GM04504 (cell line): ENCODE measurements around the gene GPR137.

Experiments used
- DNase-seq: peaks from one replicate; pipeline ENCODE4 v3.0.0-alpha.2; 2012; ENCODE audit warnings: low read depth

GPR137 gene

DNA sequence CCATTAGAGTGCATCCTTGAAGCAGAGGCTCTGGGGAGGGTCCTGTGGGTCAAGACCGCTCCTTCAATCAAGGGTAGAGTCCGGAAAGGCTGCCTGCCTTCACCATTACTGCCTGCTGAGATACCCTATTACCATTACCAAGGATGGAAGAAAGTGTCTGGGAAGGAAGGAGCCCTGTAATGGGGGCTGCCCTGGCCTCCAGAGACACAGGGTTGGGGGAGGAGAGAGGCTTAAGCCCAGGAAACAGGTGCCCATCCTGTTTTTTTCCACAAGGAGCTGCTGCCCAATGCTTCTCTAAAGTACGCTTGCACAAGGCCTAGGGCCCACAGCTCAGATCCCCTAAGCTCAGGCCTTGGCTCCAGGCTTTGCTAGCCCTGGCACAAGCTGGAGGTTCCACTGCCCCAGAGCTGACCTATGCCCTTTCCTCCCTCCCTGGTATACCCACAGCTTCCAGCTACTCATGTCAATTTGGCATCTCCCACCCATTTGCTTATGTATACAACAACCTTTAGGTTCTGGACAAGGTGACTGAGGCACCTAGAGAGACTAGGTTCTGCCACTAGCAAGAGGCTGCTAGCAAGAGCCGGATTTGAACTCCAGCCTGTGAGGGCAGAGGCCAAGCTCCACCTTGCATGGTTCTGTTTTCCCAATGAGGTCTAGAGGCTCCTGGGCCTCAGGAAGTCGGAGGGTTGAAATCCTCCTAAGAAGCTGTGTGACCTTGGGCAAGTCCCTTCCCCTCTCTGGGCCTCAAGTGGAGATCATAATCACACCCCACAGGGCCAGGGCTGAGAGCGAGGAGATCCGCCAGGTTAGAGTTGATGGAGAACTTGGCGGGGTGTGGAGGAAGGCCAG, 35.9 kb upstream of the GPR137 start:
- no peak for DNase-seq

DNA sequence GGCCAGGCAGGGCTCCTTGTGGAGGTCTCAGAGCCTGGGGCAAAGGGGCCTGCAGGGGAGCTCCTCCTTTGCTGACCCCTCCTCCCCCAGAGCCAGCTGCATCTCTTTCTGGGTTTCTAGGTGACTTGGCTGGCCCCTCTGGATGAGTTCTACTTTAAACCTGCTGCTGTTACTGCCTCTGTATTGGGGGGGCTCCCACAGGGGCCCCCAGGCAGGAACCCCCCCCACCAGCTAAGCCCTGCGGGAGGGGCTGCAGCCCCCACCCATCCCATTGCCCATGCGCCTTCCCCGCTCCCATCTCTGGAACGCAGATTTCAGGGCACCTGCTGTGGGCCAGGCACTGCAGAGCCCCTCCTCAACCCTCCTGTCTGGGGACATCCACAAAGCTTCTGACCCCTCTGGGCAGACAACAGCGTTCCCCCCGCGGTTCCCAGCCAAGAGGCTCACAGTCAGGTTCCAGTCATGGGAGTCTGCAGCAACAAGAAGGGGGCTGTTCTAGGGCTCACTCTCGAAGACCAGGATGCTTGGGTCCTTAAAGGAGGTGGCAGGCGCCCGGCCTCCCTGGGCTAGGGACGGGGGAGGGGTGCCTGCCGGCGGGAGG, 35.1 kb upstream of the GPR137 start:
- DNase-seq, result no peak

DNA sequence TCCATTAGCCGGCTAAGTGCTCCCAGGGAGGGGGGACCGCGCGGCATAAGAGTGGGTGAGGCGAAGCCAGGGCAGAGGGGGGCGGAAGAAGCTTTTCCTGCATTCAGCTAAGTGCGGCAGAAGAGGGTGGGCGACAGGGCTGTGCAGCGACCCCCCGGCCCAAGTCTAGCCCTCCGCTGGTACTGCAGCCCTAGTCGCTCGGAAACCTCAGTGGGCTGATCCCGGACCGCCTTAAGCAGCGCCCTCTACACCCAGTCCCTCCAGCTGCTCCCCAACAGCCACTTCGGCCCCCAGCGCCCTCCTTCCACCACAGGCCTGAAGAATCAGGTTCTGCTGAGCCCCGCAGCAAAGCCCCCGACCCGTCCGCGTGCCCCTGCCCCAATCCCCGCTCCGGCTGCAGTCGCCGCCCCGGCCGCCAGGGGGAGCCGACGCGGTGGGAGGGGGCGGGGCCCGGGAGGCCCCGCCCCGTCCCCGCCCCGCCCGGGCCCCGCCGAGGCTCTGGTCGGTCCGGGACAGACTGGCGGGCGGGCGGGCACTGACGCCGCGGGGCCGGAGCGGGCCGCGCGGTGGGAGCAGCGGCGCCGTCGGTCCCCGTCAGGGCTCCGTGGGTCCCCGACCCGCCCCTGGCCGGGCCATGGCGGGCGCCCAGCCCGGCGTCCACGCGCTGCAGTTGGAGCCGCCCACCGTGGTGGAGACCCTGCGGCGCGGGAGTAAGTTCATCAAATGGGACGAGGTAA, 34.5 kb upstream of the GPR137 start, which contains the start of gene PLCB3:
Gene PLCB3, plus strand, starts transcription at position 515 of the 737 bp plus-strand sequence. Its CDS starts 120 bp downstream, at position 635.
- no peak for DNase-seq

DNA sequence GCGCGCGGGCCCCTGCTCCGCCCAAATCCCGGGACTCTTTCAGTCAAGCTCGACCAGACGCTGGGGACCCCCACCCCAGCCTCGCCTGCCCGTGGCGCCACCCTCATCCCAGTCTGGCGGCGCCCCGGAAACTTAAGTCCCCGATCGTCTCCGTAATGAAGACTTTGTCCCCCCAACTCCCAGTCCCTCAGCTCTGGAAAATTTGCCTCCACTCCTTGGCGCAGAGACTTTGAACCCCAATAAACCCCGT, 34.0 kb upstream of the GPR137 start:
- DNase-seq, result no peak

DNA sequence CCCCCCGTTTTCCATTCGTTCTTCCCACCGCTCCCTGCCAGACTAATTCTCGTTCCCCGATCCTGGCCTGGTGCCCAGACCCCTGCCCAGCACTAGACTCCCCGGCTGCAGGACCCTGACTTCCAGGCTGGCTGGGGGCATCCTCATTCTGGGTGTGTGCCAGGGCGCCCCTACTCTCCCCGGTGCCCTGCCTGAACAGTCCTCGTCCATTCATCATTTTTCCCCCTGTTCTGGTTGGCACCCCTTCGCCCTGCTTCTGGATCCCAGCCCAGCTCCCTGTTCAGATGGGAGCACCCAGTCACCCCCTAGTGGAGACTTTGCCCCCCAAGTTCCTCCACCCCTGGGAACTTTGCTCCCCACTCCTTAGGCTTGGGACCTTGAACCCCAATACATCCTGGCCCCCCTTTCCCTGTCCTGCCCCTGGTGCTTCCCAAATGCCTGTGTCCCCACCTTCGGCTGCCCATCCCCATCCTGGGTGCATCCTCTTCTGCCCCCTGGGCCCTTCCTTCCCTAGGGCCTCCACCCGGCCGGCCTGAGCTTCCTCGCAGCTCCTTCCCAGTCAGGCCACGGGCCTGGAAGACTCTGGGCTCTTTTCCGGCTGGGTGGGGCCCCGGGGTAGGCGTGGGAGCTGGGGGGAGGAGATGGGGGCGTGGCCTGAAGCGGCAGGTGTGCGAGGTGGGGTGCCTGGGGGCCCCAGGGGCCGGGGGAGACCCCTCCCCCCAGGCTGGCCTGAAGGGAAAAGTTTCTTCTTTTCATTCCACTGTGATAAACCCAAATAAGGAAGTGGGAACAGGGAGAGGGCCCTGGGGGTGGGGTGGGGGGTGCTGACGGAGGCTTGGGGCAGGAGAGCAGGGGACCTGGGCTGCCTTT, 33.4 kb upstream of the GPR137 start:
- DNase-seq, result no peak

DNA sequence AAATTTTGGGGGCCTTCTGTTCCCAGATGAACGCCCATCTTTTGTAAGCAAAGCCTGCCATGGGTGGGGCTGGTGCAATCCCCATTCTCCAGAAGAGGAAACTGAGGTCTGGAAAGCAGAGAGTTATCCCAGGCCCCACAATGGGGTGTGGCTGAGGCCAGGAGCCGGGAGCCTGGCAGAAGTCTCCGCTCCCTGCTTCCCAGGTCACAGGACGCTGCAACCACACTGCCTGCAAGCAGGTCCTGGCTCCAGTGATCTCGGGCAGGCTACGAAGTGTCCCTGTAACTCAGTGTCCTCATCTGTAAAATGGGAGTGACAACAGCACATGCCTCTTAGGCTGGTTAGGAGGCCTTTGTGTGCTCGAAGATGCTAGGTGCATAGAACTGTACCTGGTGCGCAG, 32.6 kb upstream of the GPR137 start:
- DNase-seq, result no peak

DNA sequence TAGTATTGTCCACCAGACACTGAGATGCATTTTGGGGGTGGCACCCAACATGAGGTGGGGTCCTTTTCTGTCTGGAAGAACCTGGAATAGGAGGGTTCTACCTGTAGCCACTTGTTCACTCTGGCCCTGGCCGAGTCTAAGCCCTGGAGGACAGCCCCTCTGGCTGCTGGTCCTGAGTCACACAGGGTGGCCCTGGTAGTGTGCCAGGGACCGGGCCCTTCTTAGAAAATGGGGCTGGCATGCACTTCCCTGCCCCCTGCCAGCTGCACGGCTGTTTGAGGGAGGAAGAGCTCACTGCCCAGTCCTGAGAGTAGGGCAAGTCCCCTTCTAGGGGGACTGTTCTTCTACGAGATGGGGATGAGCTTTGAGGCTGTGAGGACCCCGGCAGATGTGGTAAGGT, 32.2 kb upstream of the GPR137 start:
- no peak for DNase-seq

DNA sequence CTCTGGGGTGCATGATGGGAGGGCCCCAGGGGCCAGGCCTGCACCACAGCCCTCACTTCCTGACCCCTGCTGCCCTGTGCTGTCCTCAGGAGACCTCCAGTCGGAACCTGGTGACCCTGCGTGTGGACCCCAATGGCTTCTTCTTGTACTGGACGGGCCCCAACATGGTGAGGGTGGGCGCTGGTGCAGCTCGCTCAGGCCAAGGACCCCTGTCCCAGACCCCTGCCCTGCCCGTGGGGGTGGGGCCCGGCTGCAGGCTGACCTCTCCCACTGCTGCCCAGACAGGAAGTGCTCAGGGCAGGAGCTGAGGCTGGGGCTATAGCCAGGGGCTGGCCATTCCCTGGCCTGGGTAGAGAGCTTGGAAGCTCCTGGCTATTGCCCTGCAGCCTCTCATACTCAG, 31.3 kb upstream of the GPR137 start:
- DNase-seq, result no peak

DNA sequence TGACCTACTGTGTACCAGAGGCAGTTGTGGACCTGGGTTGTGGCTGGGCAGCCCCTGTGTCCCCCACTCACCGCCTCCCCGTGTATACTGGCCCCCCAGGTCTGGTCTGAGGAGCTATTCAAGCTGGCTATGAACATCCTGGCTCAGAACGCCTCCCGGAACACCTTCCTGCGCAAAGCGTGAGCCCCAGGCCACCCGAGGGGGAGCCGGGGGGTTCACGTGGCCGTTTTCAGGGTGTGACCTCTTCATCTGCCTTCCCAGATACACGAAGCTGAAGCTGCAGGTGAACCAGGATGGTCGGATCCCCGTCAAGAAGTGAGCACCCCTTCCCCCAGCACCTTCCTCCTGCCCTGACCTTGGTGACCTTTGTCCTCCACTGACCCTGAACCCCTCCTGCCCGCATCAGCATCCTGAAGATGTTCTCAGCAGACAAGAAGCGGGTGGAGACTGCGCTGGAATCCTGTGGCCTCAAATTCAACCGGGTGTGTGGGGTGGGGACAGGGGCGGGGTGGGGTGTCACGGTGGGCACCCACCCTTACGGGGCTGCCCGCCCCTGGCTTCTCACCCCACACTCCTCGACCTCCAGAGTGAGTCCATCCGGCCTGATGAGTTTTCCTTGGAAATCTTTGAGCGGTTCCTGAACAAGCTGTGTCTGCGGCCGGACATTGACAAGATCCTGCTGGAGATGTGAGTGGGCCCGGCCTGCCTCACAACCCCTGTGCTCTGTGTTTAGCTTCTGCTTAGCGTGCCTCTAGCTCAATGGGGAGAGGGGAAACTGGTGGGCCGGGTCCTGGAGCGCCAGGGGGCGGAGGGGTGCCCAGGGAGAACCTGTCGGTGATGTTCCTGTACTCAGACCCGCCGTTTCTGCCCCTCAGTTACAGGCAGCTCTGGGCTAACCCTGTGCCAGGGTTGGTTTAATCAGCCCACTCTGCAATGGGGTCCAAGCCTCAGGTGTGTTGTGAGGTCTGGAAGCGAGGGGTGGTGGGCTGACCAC, 30.2 kb upstream of the GPR137 start:
- no peak for DNase-seq

DNA sequence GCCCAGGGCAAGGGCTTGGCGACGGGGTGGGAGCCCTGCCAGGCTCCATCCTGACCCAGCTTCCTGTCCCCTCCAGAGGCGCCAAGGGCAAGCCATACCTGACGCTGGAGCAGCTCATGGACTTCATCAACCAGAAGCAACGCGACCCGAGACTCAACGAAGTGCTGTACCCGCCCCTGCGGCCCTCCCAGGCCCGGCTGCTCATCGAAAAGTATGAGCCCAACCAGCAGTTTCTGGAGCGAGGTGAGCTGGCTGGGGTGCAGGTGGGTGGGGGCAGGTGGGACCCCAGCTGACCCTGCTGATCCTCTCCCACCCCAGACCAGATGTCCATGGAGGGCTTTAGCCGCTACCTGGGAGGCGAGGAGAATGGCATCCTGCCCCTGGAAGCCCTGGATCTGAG, 29.3 kb upstream of the GPR137 start:
- DNase-seq, result no peak

DNA sequence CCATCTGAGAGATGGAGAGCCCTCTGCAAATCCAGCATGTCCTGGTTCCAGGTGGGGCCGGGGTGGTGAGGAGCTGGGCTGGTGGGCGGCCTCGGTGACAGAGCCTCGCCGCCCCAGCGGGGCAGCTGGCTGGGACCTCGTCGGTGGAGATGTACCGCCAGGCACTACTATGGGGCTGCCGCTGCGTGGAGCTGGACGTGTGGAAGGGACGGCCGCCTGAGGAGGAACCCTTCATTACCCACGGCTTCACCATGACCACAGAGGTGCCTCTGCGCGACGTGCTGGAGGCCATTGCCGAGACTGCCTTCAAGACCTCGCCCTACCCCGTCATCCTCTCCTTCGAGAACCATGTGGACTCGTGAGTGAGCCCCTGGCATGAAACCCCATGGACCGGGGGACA, 27.3 kb upstream of the GPR137 start:
- DNase-seq, result no peak

DNA sequence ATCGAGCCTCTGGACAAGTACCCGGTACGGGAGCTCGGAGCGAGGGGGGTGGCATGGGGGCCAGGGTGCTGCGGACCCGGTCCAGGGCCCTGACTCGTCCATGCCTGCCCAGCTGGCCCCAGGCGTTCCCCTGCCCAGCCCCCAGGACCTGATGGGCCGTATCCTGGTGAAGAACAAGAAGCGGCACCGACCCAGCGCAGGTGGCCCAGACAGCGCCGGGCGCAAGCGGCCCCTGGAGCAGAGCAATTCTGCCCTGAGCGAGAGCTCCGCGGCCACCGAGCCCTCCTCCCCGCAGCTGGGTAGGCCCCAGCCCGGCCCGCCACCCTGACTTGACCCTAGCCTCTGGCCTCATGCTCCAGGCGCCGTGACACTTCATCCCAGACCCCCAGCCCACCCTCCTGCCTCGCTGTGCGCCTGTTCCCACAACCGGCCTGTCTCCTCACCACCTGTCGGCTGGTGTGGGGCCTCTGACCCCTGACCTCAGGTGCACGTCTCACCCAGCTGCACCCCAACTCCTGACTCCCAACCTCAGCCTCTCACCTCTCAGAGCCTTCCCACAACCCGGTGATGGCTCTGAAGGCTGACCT, 26.6 kb upstream of the GPR137 start:
- DNase-seq, result no peak

DNA sequence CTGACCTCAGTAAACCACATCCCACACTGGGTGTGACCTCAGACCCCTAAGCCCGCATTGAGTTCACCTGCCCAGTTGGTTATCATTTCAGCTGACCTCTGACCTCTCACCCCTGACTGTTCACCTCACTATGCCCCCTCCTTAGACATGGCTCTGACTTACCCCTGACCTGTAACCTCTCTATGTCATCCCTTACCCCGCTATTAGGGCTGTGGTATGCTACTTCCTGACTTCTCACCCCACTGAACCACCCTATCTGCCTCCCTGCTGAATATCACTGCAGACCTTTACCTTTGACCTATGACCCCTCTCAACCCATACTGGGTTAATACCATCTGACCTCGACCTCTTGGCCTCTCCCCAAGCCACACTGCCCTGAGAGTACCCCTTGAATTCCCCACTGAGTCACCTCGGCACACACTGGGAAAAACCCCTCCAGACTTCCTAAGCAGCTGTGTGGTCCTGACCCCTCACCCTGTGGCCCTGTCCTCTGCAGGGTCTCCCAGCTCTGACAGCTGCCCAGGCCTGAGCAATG, 26.0 kb upstream of the GPR137 start:
- no peak for DNase-seq

DNA sequence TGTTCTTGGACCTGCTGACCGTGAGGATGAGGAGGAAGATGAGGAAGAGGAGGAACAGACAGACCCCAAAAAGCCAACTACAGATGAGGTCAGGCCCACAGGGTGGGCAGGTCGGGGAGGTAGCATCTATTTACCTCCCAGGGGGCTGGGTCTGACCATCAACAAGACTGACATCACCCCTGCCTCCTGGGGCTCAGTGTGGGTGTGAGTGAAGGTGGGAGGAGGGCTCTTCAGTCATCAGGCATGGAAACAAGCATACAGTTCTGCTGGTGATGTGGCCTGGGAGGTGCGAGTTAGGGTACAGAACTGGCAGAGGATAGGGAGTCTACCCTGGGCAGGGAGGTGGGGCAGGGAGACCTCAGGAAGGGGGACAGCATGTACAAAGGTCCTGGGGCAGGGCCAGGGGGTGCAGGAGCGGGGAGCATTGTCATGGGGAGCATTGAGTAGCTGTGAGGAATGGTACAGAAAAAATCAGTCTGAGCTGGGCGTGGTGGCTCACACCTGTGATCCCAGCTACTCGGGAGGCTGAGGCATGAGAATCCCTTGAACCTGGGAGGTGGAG, 25.4 kb upstream of the GPR137 start:
- DNase-seq, result no peak

DNA sequence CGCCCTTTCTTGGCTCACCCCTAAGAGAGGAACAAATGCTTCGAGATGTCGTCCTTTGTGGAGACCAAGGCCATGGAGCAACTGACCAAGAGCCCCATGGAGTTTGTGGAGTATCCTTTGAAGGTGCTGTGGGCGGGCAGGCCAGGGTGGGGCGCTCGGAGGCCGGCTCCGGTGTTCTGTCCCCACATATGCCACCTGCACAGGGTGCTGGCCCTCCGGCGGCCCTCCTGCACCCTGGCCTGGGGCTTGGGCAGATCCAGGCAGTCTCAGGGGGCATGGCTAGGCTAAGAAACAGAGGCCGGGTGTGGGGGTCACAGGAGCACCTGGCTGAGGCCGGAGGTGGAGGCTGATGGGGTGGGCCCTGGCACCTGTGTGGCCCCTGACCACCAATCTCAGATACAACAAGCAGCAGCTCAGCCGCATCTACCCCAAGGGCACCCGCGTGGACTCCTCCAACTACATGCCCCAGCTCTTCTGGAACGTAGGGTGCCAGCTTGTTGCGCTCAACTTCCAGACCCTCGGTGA, 24.0 kb upstream of the GPR137 start:
- no peak for DNase-seq

DNA sequence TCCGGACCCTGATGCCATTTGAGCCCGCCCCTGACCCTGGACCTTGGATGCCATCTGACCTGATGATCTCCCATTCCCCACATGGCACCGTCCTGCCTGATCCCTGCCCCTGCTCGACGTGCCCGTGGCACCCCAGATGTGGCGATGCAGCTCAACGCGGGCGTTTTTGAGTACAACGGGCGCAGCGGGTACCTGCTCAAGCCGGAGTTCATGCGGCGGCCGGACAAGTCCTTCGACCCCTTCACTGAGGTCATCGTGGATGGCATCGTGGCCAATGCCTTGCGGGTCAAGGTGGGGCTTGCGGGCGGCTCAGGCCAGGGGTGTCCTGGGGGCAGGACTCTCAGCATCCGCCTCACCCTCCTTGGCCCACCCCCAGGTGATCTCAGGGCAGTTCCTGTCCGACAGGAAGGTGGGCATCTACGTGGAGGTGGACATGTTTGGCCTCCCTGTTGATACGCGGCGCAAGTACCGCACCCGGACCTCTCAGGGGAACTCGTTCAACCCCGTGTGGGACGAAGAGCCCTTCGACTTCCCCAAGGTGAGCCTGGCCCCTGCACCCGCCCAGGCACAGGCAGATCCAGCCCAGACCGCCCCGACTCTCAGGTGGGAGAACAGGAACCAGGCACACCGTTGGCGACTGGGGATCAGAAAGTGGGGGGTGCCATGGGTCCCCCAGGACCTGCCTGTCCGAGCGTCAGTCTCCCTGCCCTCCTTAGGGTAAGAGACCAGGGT, 23.2 kb upstream of the GPR137 start:
- no peak for DNase-seq

DNA sequence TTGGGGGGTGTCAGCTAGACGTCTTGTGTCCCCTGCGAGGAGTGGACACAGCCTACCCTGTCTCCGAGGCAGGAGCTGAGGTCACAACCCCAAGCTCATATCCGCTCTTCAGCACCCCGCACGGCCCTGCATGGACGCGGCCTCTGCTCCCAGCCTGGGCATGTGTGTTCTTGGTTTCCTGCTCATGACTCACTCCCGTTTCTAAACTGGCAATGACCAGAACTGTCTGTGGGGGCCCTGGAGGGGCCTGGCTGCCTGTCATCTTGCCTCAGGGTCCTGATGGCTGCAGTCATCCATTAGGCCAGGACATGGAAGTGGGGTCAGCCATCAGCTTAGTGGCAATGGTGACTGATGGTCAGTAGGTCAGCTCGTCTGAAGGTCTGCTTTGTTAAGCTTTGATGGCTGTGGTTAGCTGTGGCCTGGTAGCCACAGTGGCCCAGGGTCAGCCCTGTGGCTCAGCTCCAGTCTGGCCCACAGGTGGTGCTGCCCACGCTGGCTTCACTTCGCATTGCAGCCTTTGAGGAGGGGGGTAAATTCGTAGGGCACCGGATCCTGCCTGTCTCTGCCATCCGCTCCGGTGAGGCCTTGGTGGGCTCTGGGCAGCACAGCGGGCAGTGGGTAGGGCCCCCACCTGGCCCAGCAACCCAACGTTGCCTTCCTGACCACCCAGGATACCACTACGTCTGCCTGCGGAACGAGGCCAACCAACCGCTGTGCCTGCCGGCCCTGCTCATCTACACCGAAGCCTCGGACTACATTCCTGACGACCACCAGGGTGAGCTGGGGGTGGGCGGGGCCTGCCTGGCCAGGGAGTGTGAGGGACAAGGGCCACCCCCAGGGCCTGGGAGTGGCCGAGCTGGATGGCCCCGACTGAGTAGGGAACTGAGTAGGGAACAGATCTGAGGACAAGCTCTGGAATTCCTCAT, 22.4 kb upstream of the GPR137 start:
- no peak for DNase-seq

DNA sequence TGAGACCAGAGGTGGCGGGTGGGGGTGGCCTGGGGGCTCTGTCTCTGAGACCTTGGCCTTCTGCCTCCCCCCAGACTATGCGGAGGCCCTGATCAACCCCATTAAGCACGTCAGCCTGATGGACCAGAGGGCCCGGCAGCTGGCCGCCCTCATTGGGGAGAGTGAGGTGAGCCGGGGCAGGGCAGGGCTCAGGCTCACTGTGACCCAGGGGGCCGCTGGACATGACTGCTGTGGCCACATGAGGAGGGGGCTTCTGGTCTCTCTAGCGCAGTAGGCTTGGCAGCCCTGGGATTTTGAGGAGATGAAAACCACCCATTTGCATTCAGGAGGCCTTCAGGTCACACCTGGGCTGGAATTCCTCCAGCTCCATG, 21.7 kb upstream of the GPR137 start:
- no peak for DNase-seq
